Vagina (tissue), 2 donors: ENCODE results near the gene RAPGEFL1. TPM values are rescaled to one million over a fixed set of nuclear protein-coding genes. Genes with fewer than 3 reads are reported as not detected.

Source experiments
- DNase-seq, 2 donors: peaks; one replicate each; pipeline ENCODE4 v3.0.0-alpha.2; 2017; ENCODE audit errors: extremely low spot score in 2 of 2
- H3K27ac ChIP-seq: fragments of 200-600 bp; sonication (generic); one replicate; pipeline ENCODE4 v1.5.1; 2019
- H3K27me3 ChIP-seq: fragments of 200-600 bp; sonication (generic); one replicate; pipeline ENCODE4 v1.5.1; 2019
- H3K36me3 ChIP-seq, 2 donors: fragments of 200-600 bp; sonication (generic); one replicate each; pipeline ENCODE4 v1.5.1; 2017 to 2019
- H3K4me1 ChIP-seq: fragments of 200-600 bp; sonication (generic); one replicate; pipeline ENCODE4 v1.5.1; 2019
- H3K4me3 ChIP-seq, 2 donors: fragments of 200-600 bp; sonication (generic); 1 replicate in 1 of 2; 2 replicates in 1 of 2; pipeline ENCODE4 v1.5.1; 2016 to 2019
- H3K9me3 ChIP-seq: fragments of 200-600 bp; sonication (generic); one replicate; pipeline ENCODE4 v1.5.1; 2019
- CTCF ChIP-seq, 3 experiments: fragments of 450-650 bp in 2 of 3; fragments of 200-600 bp in 1 of 3; sonication (generic) in 1 of 3; IDR thresholded peaks; one replicate each; pipeline ENCODE4 v1.5.1; 2017 to 2019; ENCODE audit warnings: antibody characterized with exemption in 3 of 3, mild to moderate bottlenecking in 2 of 3, moderate library complexity in 2 of 3
- POLR2A ChIP-seq, 2 donors: fragments of 450-650 bp; IDR thresholded peaks; one replicate each; pipeline ENCODE4 v1.6.1; 2017; ENCODE audit warnings: antibody characterized with exemption in 2 of 2, mild to moderate bottlenecking in 2 of 2, moderate library complexity in 2 of 2
- POLR2AphosphoS5 ChIP-seq, 2 donors: sonication (generic); formaldehyde crosslinking; IDR thresholded peaks; one replicate each; pipeline ENCODE4 v1.9.0; 2017; ENCODE audit warnings: antibody characterized with exemption in 2 of 2, mild to moderate bottlenecking in 2 of 2, low read depth in 1 of 2; ENCODE audit not compliant: insufficient read depth in 1 of 2
- intact Hi-C: fragments of 100-400 bp; cut with DNase I; formaldehyde crosslinking; loops from one replicate; pipeline ENCODE4 v1.15.1; 2023
- total RNA-seq: library from RNA; depleted of rRNA; stranded (reverse); fragments of >200 nt; gene quantifications from one replicate; pipeline ENCODE4 v1.2.3, GENCODE V29; 2016

RAPGEFL1 gene
- 144 TPM for total RNA-seq

- intact Hi-C loops = loop anchor here (10.0 kb wide), 1 partner anchor 113 kb away; the partner anchor contains the start of gene THRA
- Histone ChIP-seq H3K9me3 (no peaks in the 10 kb centered on the region), H3K4me1 (peaks cover 29% of the 10 kb centered on the region), H3K27me3 (no peaks in the 10 kb centered on the region), H3K27ac (peak within 1 kb of the TSS; percentile 74), H3K36me3 (peaks cover 0 to 6% of the 10 kb centered on the region in 2 donors), H3K4me3 (peak within 1 kb of the TSS; percentile 73)
- TF ChIP-seq CTCF (IDR thresholded peaks at IDR 0.05) (no peak), POLR2AphosphoS5 (IDR thresholded peaks at IDR 0.05; ENCODE audit: insufficient read depth in 1 of 2, low read depth in 1 of 2) (peak in 1 of 2 donors; percentile 52), POLR2A (IDR thresholded peaks at IDR 0.05) (peak in 1 of 2 donors; percentile 36)
- DNase-seq = no peak
Observed at GRCh38 chr17:40177275-40177874, at the start of gene RAPGEFL1. Gene RAPGEFL1, plus strand, starts transcription at chr17:40177470. Its CDS starts 392 bp downstream, at chr17:40177862.

DNA sequence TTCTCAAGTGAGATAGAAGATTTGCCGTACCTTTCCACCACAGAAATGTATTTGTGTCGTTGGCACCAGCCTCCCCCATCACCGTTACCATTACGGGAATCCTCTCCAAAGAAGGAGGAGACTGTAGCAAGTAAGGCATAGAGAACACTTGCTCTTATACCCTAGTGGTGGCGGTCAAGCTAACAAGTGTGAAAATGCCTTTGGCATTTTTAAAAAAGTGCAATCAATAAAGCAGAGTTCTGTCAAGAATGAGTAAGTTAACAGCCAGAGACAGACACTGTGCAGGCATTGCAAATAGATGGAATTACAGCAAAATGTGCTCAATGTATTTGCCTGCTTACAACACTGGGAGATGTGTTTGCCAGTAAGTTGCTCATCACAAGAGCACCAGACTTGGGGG lies 47.8 kb upstream of the RAPGEFL1 start:
- Histone ChIP-seq H3K4me1 (peaks cover 12% of the 10 kb centered on the region), H3K27ac (no peak overlapping the region), H3K36me3 (peaks cover 0 to 82% of the 10 kb centered on the region in 2 donors), H3K27me3 (no peaks in the 10 kb centered on the region), H3K9me3 (no peaks in the 10 kb centered on the region), H3K4me3 (no peak overlapping the region)
- no peak for TF ChIP-seq CTCF (IDR thresholded peaks at IDR 0.05)
- no peak for TF ChIP-seq POLR2A (IDR thresholded peaks at IDR 0.05)
- no peak for TF ChIP-seq POLR2AphosphoS5 (IDR thresholded peaks at IDR 0.05; ENCODE audit: insufficient read depth in 1 of 2, low read depth in 1 of 2)
- no peak for DNase-seq
- intact Hi-C loops = no loop called here

GRCh38 chr17:40130352-40131042 lies 46.8 kb upstream of the RAPGEFL1 start:
- no peak overlapping the region for H3K4me3 ChIP-seq
- no peaks in the 10 kb centered on the region for H3K9me3 ChIP-seq
- no peak for TF ChIP-seq CTCF (IDR thresholded peaks at IDR 0.05)
- TF ChIP-seq POLR2A (IDR thresholded peaks at IDR 0.05) = no peak
- TF ChIP-seq POLR2AphosphoS5 (IDR thresholded peaks at IDR 0.05; ENCODE audit: insufficient read depth in 1 of 2, low read depth in 1 of 2) = no peak
- H3K36me3 ChIP-seq = peaks cover 0 to 92% of the 10 kb centered on the region in 2 donors
- DNase-seq = no peak
- H3K4me1 ChIP-seq = peaks cover 5% of the 10 kb centered on the region
- intact Hi-C loops = no loop called here
- peak overlapping the region; percentile 21 for H3K27ac ChIP-seq
- no peaks in the 10 kb centered on the region for H3K27me3 ChIP-seq

- no peak overlapping the region for H3K27ac ChIP-seq
- no peak for TF ChIP-seq CTCF (IDR thresholded peaks at IDR 0.05)
- no peak for TF ChIP-seq POLR2A (IDR thresholded peaks at IDR 0.05)
- TF ChIP-seq POLR2AphosphoS5 (IDR thresholded peaks at IDR 0.05; ENCODE audit: insufficient read depth in 1 of 2, low read depth in 1 of 2) = no peak
- H3K36me3 ChIP-seq = peaks cover 0 to 74% of the 10 kb centered on the region in 2 donors
- intact Hi-C loops = no loop called here
- DNase-seq = no peak
- H3K4me1 ChIP-seq = peaks cover 4% of the 10 kb centered on the region
- no peaks in the 10 kb centered on the region for H3K9me3 ChIP-seq
- H3K4me3 ChIP-seq = no peak overlapping the region
- H3K27me3 ChIP-seq = no peaks in the 10 kb centered on the region
Observed at GRCh38 chr17:40134184-40134583, 43.1 kb upstream of the RAPGEFL1 start.

- TF ChIP-seq POLR2A (IDR thresholded peaks at IDR 0.05) (no peak), CTCF (IDR thresholded peaks at IDR 0.05) (no peak), POLR2AphosphoS5 (IDR thresholded peaks at IDR 0.05; ENCODE audit: insufficient read depth in 1 of 2, low read depth in 1 of 2) (no peak)
- Histone ChIP-seq H3K36me3 (peaks cover 0 to 59% of the 10 kb centered on the region in 2 donors), H3K4me1 (peaks cover 10% of the 10 kb centered on the region)
Observed at GRCh38 chr17:40135817-40136216, 41.5 kb upstream of the RAPGEFL1 start.

More at GRCh38 chr17:40135817-40136216, 41.5 kb upstream of the RAPGEFL1 start:
- Histone ChIP-seq H3K27me3 (no peaks in the 10 kb centered on the region), H3K27ac (peak overlapping the region; percentile 18), H3K9me3 (no peaks in the 10 kb centered on the region), H3K4me3 (no peak overlapping the region)
- intact Hi-C loops = no loop called here
- no peak for DNase-seq
